Measurements from ENCODE around the gene CASP10.

GRCh38 chr2:201152999-201153815 is 29.7 kb upstream of the CASP10 start:
- TF ChIP-seq CTCF (IDR thresholded peaks at IDR 0.05 in 4 of 5, conservative IDR thresholded peaks at IDR 0.05 in 1 of 5), result no peak
- TF ChIP-seq POLR2A (IDR thresholded peaks at IDR 0.05), result no peak

All from gastrocnemius medialis (tissue), 4 donors.